Stimulated activated CD4-positive, alpha-beta T cell treated with anti-CD3 and anti-CD28 coated beads, Interleukin-15, amount 100 ng/mL, for 24 hours (primary cell): ENCODE results near the gene PIAS2.
"Not testable (repeated sequence)": the region's sequence is repeated elsewhere in the genome, so short reads cannot be mapped to it uniquely, and the experiment has no call there.

Source experiments
- DNase-seq: peaks from one replicate; pipeline ENCODE4 v3.0.0-alpha.2; 2020

The PIAS2 gene

GRCh38 chr18:46903406-46903805, 13.9 kb downstream of the PIAS2 start:
- no peak for DNase-seq

- no peak for DNase-seq
Observed at GRCh38 chr18:46899274-46899948, 17.9 kb downstream of the PIAS2 start.

- DNase-seq = peak; percentile 17
Observed at GRCh38 chr18:46894124-46894523, 23.2 kb downstream of the PIAS2 start.

GRCh38 chr18:46893360-46893759, 23.9 kb downstream of the PIAS2 start:
- DNase-seq = no peak

GRCh38 chr18:46892842-46893241, 24.5 kb downstream of the PIAS2 start:
- DNase-seq = no peak

GRCh38 chr18:46891742-46892214, 25.5 kb downstream of the PIAS2 start:
- no peak for DNase-seq

- no peak for DNase-seq
Observed at GRCh38 chr18:46888965-46889364, 28.3 kb downstream of the PIAS2 start.

GRCh38 chr18:46886893-46887292, 30.4 kb downstream of the PIAS2 start:
- DNase-seq = no peak

GRCh38 chr18:46883180-46883579, 34.1 kb downstream of the PIAS2 start:
- no peak for DNase-seq

GRCh38 chr18:46877329-46877987, 39.8 kb downstream of the PIAS2 start:
- DNase-seq = no peak

- DNase-seq = no peak
Observed at GRCh38 chr18:46868169-46868921, 49.0 kb downstream of the PIAS2 start.

GRCh38 chr18:46867367-46868143, 49.8 kb downstream of the PIAS2 start:
- DNase-seq = no peak

- no peak for DNase-seq
Observed at GRCh38 chr18:46866523-46866922, 50.8 kb downstream of the PIAS2 start.

GRCh38 chr18:46865245-46865644, 52.1 kb downstream of the PIAS2 start:
- DNase-seq = not testable (repeated sequence)

- no peak for DNase-seq
Observed at GRCh38 chr18:46859855-46860254, 57.5 kb downstream of the PIAS2 start.

- DNase-seq = no peak
Observed at GRCh38 chr18:46858290-46858689, 59.0 kb downstream of the PIAS2 start.

- DNase-seq = no peak
Observed at GRCh38 chr18:46856973-46857372, 60.3 kb downstream of the PIAS2 start.

GRCh38 chr18:46849007-46849406, 68.3 kb downstream of the PIAS2 start:
- DNase-seq = no peak

GRCh38 chr18:46843372-46843771, 73.9 kb downstream of the PIAS2 start:
- no peak for DNase-seq

GRCh38 chr18:46842583-46842982, 74.7 kb downstream of the PIAS2 start:
- no peak for DNase-seq

GRCh38 chr18:46833899-46834298, 83.4 kb downstream of the PIAS2 start:
- DNase-seq = no peak

GRCh38 chr18:46832849-46833248, 84.5 kb downstream of the PIAS2 start:
- DNase-seq = no peak

- DNase-seq = not testable (repeated sequence)
Observed at GRCh38 chr18:46832422-46832821, 84.9 kb downstream of the PIAS2 start.
